ENCODE results near the gene PARP3.
"Not testable (repeated sequence)": the region's sequence is repeated elsewhere in the genome, so short reads cannot be mapped to it uniquely, and the experiment has no call there.

The PARP3 gene

DNA sequence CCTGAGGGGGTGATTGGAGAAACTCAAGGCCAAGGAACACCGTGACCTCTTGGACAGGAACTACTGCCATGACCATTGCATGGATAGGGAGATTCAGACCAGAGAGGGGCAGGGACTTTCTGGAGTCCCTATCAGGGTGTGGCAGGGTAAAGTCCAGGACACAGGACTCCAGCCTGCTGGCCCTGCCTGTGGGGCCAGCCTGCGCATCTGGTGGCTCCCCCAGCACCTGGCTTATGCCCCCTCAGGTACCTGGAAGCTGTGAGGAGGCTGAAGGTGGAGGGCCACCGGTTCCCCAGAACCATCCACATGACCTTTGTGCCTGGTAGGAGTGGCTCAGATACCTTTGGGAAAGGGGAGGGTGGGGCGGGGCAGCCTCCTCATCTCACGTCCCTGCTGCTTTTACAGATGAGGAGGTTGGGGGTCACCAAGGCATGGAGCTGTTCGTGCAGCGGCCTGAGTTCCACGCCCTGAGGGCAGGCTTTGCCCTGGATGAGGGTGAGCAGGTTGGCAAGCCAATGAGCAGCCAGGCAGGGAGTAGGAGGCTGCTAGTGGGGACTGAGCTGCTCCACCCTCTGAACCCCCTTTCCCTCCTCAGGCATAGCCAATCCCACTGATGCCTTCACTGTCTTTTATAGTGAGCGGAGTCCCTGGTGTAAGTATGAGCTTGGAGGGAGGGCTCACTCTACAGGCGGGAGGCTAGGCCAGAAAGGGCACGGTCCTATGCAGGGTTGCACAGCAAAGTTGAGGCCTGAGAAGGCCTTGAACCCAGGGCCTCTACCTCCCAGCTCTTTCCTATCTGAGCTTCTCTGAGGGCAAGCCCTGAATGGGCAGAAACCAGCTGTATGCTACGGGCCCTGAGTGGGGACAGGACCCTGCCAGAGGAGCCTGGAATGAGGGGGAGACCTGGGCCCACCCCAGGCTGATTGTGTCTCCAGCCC lies 44.1 kb downstream of the PARP3 start:
- peak overlapping the region in 1 of 2 donors; percentile 36 for H3K9ac ChIP-seq (ENCODE audit: low read depth in 1 of 2, low read length in 2 of 2)
- H3K9me3 ChIP-seq (ENCODE audit: control insufficient read depth in 2 of 2, low read length in 2 of 2): no peaks in the 10 kb centered on the region
- H3K4me3 ChIP-seq (ENCODE audit: low read length in 2 of 2): peak overlapping the region in 1 of 2 donors; percentile 28
- H3K4me1 ChIP-seq (ENCODE audit: control insufficient read depth in 2 of 2, insufficient read depth in 2 of 2, low read length in 2 of 2): peaks cover 37 to 38% of the 10 kb centered on the region in 2 donors
- peaks cover 0 to 3% of the 10 kb centered on the region in 2 donors for H3K36me3 ChIP-seq (ENCODE audit: control insufficient read depth in 2 of 2, insufficient read depth in 2 of 2, low read length in 2 of 2)
- peak overlapping the region; percentile 61 to 73 for H3K27ac ChIP-seq (ENCODE audit: low read depth in 2 of 2, low read length in 2 of 2)
- H3K27me3 ChIP-seq (ENCODE audit: control insufficient read depth in 2 of 2, insufficient read depth in 2 of 2, low read length in 2 of 2): no peaks in the 10 kb centered on the region

DNA sequence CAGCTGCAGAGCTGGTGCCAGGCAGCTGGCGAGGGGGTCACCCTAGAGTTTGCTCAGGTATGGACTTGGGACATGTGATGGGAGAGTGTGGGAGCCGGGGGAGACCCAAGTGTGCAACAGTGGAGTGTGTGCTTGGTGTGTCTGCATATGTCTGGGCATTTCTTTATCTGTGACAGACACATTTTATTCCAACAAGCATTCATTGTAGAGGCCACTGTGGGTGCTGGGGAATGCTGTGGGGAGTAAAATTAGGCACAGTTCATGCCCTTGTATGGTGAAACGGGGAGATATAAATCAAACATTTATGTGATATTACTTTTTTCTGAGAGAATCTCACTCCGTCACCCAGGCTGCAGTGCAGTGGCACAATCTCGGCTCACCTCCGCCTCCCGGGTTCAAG lies 45.4 kb downstream of the PARP3 start:
- Histone ChIP-seq H3K27me3 (ENCODE audit: control insufficient read depth in 2 of 2, insufficient read depth in 2 of 2, low read length in 2 of 2) (no peaks in the 10 kb centered on the region), H3K4me1 (ENCODE audit: control insufficient read depth in 2 of 2, insufficient read depth in 2 of 2, low read length in 2 of 2) (peaks cover 28 to 30% of the 10 kb centered on the region in 2 donors), H3K4me3 (ENCODE audit: low read length in 2 of 2) (no peak overlapping the region), H3K36me3 (ENCODE audit: control insufficient read depth in 2 of 2, insufficient read depth in 2 of 2, low read length in 2 of 2) (peaks cover 1 to 4% of the 10 kb centered on the region in 2 donors), H3K9ac (ENCODE audit: low read depth in 1 of 2, low read length in 2 of 2) (no peak overlapping the region), H3K9me3 (ENCODE audit: control insufficient read depth in 2 of 2, low read length in 2 of 2) (no peaks in the 10 kb centered on the region), H3K27ac (ENCODE audit: low read depth in 2 of 2, low read length in 2 of 2) (no peak overlapping the region)

GRCh38 chr3:51988286-51989146 lies 46.4 kb downstream of the PARP3 start:
- H3K4me1 ChIP-seq (ENCODE audit: control insufficient read depth in 2 of 2, insufficient read depth in 2 of 2, low read length in 2 of 2): peaks cover 24 to 27% of the 10 kb centered on the region in 2 donors
- no peak overlapping the region for H3K27ac ChIP-seq (ENCODE audit: low read depth in 2 of 2, low read length in 2 of 2)
- H3K27me3 ChIP-seq (ENCODE audit: control insufficient read depth in 2 of 2, insufficient read depth in 2 of 2, low read length in 2 of 2): no peaks in the 10 kb centered on the region
- H3K9ac ChIP-seq (ENCODE audit: low read depth in 1 of 2, low read length in 2 of 2): no peak overlapping the region
- no peak overlapping the region for H3K4me3 ChIP-seq (ENCODE audit: low read length in 2 of 2)
- no peaks in the 10 kb centered on the region for H3K9me3 ChIP-seq (ENCODE audit: control insufficient read depth in 2 of 2, low read length in 2 of 2)
- peaks cover 7 to 8% of the 10 kb centered on the region in 2 donors for H3K36me3 ChIP-seq (ENCODE audit: control insufficient read depth in 2 of 2, insufficient read depth in 2 of 2, low read length in 2 of 2)

GRCh38 chr3:51990501-51990971 lies 48.4 kb downstream of the PARP3 start:
- not testable (repeated sequence) for H3K27ac ChIP-seq (ENCODE audit: low read depth in 2 of 2, low read length in 2 of 2); H3K9me3 ChIP-seq (ENCODE audit: control insufficient read depth in 2 of 2, low read length in 2 of 2); H3K27me3 ChIP-seq (ENCODE audit: control insufficient read depth in 2 of 2, insufficient read depth in 2 of 2, low read length in 2 of 2); H3K9ac ChIP-seq (ENCODE audit: low read depth in 1 of 2, low read length in 2 of 2); H3K4me3 ChIP-seq (ENCODE audit: low read length in 2 of 2)
- Histone ChIP-seq H3K36me3 (ENCODE audit: control insufficient read depth in 2 of 2, insufficient read depth in 2 of 2, low read length in 2 of 2) (peaks cover 18% of the 10 kb centered on the region in 2 donors), H3K4me1 (ENCODE audit: control insufficient read depth in 2 of 2, insufficient read depth in 2 of 2, low read length in 2 of 2) (peaks cover 21 to 26% of the 10 kb centered on the region in 2 donors)

DNA sequence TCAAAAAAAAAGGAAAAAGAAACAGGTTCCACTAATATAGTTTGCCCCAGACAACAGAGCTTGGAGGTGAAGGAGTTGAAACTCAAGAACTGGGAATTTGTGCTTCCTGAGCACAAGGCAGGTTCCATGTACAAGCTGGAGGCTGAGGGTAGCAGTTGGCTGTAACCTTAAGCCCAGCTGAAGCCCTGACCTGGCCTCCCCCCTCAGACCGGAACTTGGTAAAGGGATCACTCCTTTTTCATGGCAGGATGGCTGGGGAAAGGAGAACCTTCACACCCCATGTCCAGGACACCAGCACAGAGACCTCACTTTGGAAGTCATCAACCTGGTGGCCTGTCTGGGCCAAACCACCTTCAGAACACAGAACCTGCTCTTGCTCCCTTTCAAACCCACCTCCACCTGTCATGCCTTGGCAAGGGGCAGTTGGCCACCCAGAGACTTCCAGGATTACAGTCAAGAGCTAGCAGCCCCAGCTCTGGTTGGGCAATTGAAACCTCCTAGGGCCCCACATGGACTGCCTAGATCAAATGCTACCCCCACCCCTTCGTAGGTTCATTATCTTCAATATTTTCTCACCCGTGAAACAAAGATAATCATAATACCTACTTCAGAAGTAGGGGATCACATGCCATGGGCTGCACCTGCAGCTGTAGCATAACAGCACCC lies 50.0 kb downstream of the PARP3 start:
- H3K9me3 ChIP-seq (ENCODE audit: control insufficient read depth in 2 of 2, low read length in 2 of 2): no peaks in the 10 kb centered on the region
- no peak overlapping the region for H3K27ac ChIP-seq (ENCODE audit: low read depth in 2 of 2, low read length in 2 of 2)
- H3K27me3 ChIP-seq (ENCODE audit: control insufficient read depth in 2 of 2, insufficient read depth in 2 of 2, low read length in 2 of 2): no peaks in the 10 kb centered on the region
- peaks cover 10 to 11% of the 10 kb centered on the region in 2 donors for H3K4me1 ChIP-seq (ENCODE audit: control insufficient read depth in 2 of 2, insufficient read depth in 2 of 2, low read length in 2 of 2)
- H3K36me3 ChIP-seq (ENCODE audit: control insufficient read depth in 2 of 2, insufficient read depth in 2 of 2, low read length in 2 of 2): peaks cover 18% of the 10 kb centered on the region in 2 donors
- H3K9ac ChIP-seq (ENCODE audit: low read depth in 1 of 2, low read length in 2 of 2): no peak overlapping the region
- H3K4me3 ChIP-seq (ENCODE audit: low read length in 2 of 2): no peak overlapping the region

DNA sequence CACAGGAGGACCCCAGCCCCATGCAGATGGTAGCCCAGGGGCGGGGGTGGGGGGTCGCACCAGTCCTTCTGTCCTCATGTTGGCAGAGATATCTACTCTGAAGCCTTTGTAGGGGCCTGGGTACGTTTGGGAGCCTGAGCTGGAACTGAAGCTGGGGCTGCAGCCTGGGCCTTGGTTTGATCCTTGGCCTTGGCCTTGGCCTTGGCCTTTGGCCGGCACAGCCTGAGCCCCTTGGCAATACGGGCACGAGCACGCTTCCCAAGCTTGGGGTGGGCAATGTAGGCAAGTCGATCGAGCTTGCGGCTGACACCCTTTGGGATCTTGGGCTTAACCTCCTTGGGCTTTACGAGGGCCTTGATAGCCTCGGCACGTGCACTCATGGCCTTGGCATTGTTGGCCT lies 51.5 kb downstream of the PARP3 start:
- Histone ChIP-seq H3K36me3 (ENCODE audit: control insufficient read depth in 2 of 2, insufficient read depth in 2 of 2, low read length in 2 of 2) (peaks cover 17 to 18% of the 10 kb centered on the region in 2 donors), H3K4me1 (ENCODE audit: control insufficient read depth in 2 of 2, insufficient read depth in 2 of 2, low read length in 2 of 2) (peaks cover 9 to 11% of the 10 kb centered on the region in 2 donors)
- not testable (repeated sequence) for H3K27me3 ChIP-seq (ENCODE audit: control insufficient read depth in 2 of 2, insufficient read depth in 2 of 2, low read length in 2 of 2); H3K27ac ChIP-seq (ENCODE audit: low read depth in 2 of 2, low read length in 2 of 2); H3K4me3 ChIP-seq (ENCODE audit: low read length in 2 of 2); H3K9ac ChIP-seq (ENCODE audit: low read depth in 1 of 2, low read length in 2 of 2); H3K9me3 ChIP-seq (ENCODE audit: control insufficient read depth in 2 of 2, low read length in 2 of 2)

DNA sequence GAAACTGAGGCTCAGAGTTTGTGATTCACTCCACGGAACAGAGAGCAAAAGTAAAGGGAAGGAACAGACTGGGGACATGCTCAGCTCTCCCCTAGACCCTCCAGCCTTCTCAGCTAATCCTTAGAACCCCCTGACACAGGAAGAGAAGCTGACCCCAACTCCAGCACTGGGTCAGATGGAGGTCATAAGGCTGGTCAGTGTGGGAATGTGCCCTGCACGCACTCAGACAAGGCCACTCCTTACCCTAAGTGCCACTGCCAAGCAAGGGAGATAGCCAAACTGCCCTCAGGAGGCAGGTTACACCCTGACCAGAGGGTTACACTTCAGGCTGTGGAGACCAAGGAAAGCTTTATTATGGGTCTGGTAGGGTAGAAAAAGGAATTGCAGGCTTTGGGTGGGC lies 52.4 kb downstream of the PARP3 start:
- Histone ChIP-seq H3K27ac (ENCODE audit: low read depth in 2 of 2, low read length in 2 of 2) (no peak overlapping the region), H3K9me3 (ENCODE audit: control insufficient read depth in 2 of 2, low read length in 2 of 2) (no peaks in the 10 kb centered on the region), H3K4me3 (ENCODE audit: low read length in 2 of 2) (peak overlapping the region; percentile 83 to 100), H3K9ac (ENCODE audit: low read depth in 1 of 2, low read length in 2 of 2) (peak overlapping the region; percentile 91 to 99), H3K27me3 (ENCODE audit: control insufficient read depth in 2 of 2, insufficient read depth in 2 of 2, low read length in 2 of 2) (no peaks in the 10 kb centered on the region), H3K36me3 (ENCODE audit: control insufficient read depth in 2 of 2, insufficient read depth in 2 of 2, low read length in 2 of 2) (peaks cover 15 to 18% of the 10 kb centered on the region in 2 donors), H3K4me1 (ENCODE audit: control insufficient read depth in 2 of 2, insufficient read depth in 2 of 2, low read length in 2 of 2) (peaks cover 9 to 11% of the 10 kb centered on the region in 2 donors)

- peak within 1 kb of the TSS; percentile 83 to 100 for H3K4me3 ChIP-seq (ENCODE audit: low read length in 2 of 2)
- peaks cover 9 to 11% of the 10 kb centered on the region in 2 donors for H3K4me1 ChIP-seq (ENCODE audit: control insufficient read depth in 2 of 2, insufficient read depth in 2 of 2, low read length in 2 of 2)
- H3K27ac ChIP-seq (ENCODE audit: low read depth in 2 of 2, low read length in 2 of 2): peak within 1 kb of the TSS; percentile 82 to 86
- no peaks in the 10 kb centered on the region for H3K9me3 ChIP-seq (ENCODE audit: control insufficient read depth in 2 of 2, low read length in 2 of 2)
- H3K9ac ChIP-seq (ENCODE audit: low read depth in 1 of 2, low read length in 2 of 2): peak within 1 kb of the TSS; percentile 91 to 99
- no peaks in the 10 kb centered on the region for H3K27me3 ChIP-seq (ENCODE audit: control insufficient read depth in 2 of 2, insufficient read depth in 2 of 2, low read length in 2 of 2)
- H3K36me3 ChIP-seq (ENCODE audit: control insufficient read depth in 2 of 2, insufficient read depth in 2 of 2, low read length in 2 of 2): peaks cover 15 to 18% of the 10 kb centered on the region in 2 donors
Observed at GRCh38 chr3:51995346-51996163, 53.4 kb downstream of the PARP3 start, which contains the start of gene RPL29. RPL29 (minus strand) TSS chr3:51995895; CDS start chr3:51995461, 434 bp downstream.

DNA sequence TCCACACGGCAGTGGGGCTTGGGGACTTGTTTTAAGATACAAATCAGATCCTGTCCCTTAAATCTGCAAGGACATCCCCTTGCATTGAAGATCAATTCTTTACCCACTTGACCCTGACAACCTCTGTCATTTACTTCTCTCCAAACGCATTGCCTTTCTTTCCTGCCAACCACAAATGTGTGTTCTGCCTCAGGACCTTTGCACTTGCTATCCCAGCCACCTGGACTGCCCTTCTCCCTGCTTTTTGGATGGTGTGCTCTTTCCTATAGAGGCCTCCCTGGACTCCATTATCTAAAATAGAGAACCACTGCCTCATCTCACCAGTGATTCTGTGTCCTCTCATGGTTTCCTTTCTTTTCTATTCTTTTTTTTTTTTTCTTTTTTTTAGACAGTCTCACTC lies 55.0 kb downstream of the PARP3 start:
- Histone ChIP-seq H3K9me3 (ENCODE audit: control insufficient read depth in 2 of 2, low read length in 2 of 2) (no peaks in the 10 kb centered on the region), H3K4me1 (ENCODE audit: control insufficient read depth in 2 of 2, insufficient read depth in 2 of 2, low read length in 2 of 2) (peaks cover 13% of the 10 kb centered on the region in 2 donors), H3K4me3 (ENCODE audit: low read length in 2 of 2) (no peak overlapping the region), H3K27me3 (ENCODE audit: control insufficient read depth in 2 of 2, insufficient read depth in 2 of 2, low read length in 2 of 2) (no peaks in the 10 kb centered on the region), H3K36me3 (ENCODE audit: control insufficient read depth in 2 of 2, insufficient read depth in 2 of 2, low read length in 2 of 2) (peaks cover 15 to 18% of the 10 kb centered on the region in 2 donors), H3K27ac (ENCODE audit: low read depth in 2 of 2, low read length in 2 of 2) (no peak overlapping the region), H3K9ac (ENCODE audit: low read depth in 1 of 2, low read length in 2 of 2) (no peak overlapping the region)
